Sigmoid colon (tissue), 4 donors: ENCODE data around the gene ODAD4.

Source experiments
- CTCF ChIP-seq, 4 experiments: fragments of 450-650 bp in 3 of 4; fragments of 200-600 bp in 1 of 4; IDR thresholded peaks; one replicate each; pipeline ENCODE4 v1.5.1; 2016 to 2019; ENCODE audit warnings: antibody characterized with exemption in 4 of 4, mild to moderate bottlenecking in 3 of 4, moderate library complexity in 2 of 4
- EP300 ChIP-seq, 4 donors: sonication (generic); formaldehyde crosslinking; IDR thresholded peaks; one replicate each; pipeline ENCODE4 v1.6.1; 2017; ENCODE audit warnings: antibody characterized with exemption in 4 of 4

GRCh38 chr17:41971721-41972523, 41.5 kb downstream of the ODAD4 start:
- TF ChIP-seq CTCF (IDR thresholded peaks at IDR 0.05) (no peak), EP300 (IDR thresholded peaks at IDR 0.05) (no peak)
